Uterus (tissue), 4 donors: ENCODE results near the gene TBX21. TPM values are rescaled to one million over a fixed set of nuclear protein-coding genes. Genes with fewer than 3 reads are reported as not detected.

Experiments
- DNase-seq, 2 donors: peaks; one replicate each; pipeline ENCODE4 v3.0.0-alpha.2; 2019 to 2020
- H3K27ac ChIP-seq, 2 donors: fragments of 200-600 bp; sonication (generic); 1 replicate in 1 of 2; 2 replicates in 1 of 2; pipeline ENCODE4 v1.5.1; 2016 to 2018
- H3K27me3 ChIP-seq, 2 donors: fragments of 200-600 bp; sonication (generic); one replicate each; pipeline ENCODE4 v1.5.1; 2018 to 2019; ENCODE audit warnings: control low read depth in 1 of 2
- H3K36me3 ChIP-seq, 2 donors: fragments of 200-600 bp; sonication (generic); one replicate each; pipeline ENCODE4 v1.5.1; 2019; ENCODE audit warnings: control low read depth in 1 of 2
- H3K4me1 ChIP-seq, 2 donors: fragments of 200-600 bp; sonication (generic); one replicate each; pipeline ENCODE4 v1.5.1; 2018 to 2019; ENCODE audit warnings: control low read depth in 1 of 2
- H3K4me3 ChIP-seq, 2 donors: fragments of 200-600 bp; sonication (generic); 1 replicate in 1 of 2; 2 replicates in 1 of 2; pipeline ENCODE4 v1.5.1; 2018 to 2019; ENCODE audit warnings: mild to moderate bottlenecking in 1 of 2
- H3K9me3 ChIP-seq, 2 donors: fragments of 200-600 bp; sonication (generic); one replicate each; pipeline ENCODE4 v1.5.1; 2019; ENCODE audit warnings: control low read depth in 1 of 2
- POLR2A ChIP-seq, 2 donors: fragments of 450-650 bp; IDR thresholded peaks; one replicate each; pipeline ENCODE4 v1.6.1; 2016; ENCODE audit warnings: antibody characterized with exemption in 2 of 2, mild to moderate bottlenecking in 1 of 2, moderate library complexity in 1 of 2
- intact Hi-C: fragments of 100-400 bp; cut with DNase I; formaldehyde crosslinking; loops from one replicate; pipeline ENCODE4 v1.15.1; 2023; ENCODE audit warnings: low total_unique reads
- total RNA-seq, 4 donors: library from RNA; depleted of rRNA in 3 of 4; stranded (reverse); fragments of >200 nt in 3 of 4; gene quantifications; one replicate each; pipeline versions ENCODE4 v1.1.0 to v1.2.4, GENCODE V29; 2014 to 2023
- TF ChIP-seq, protein P1 (sequence below), 4 experiments: fragments of 200-600 bp in 2 of 4; fragments of 450-650 bp in 2 of 4; sonication (generic) in 2 of 4; IDR thresholded peaks; one replicate each; pipeline ENCODE4 v1.5.1; 2016 to 2019; ENCODE audit warnings: antibody characterized with exemption in 4 of 4, mild to moderate bottlenecking in 2 of 4, moderate library complexity in 1 of 4
- donor health status: DM: yes; HTN: yes; CAD: no.

TBX21 gene
- total RNA-seq, 4 donors from 2014 or later, result 0.49 to 0.51 TPM; not detected in 2

DNA sequence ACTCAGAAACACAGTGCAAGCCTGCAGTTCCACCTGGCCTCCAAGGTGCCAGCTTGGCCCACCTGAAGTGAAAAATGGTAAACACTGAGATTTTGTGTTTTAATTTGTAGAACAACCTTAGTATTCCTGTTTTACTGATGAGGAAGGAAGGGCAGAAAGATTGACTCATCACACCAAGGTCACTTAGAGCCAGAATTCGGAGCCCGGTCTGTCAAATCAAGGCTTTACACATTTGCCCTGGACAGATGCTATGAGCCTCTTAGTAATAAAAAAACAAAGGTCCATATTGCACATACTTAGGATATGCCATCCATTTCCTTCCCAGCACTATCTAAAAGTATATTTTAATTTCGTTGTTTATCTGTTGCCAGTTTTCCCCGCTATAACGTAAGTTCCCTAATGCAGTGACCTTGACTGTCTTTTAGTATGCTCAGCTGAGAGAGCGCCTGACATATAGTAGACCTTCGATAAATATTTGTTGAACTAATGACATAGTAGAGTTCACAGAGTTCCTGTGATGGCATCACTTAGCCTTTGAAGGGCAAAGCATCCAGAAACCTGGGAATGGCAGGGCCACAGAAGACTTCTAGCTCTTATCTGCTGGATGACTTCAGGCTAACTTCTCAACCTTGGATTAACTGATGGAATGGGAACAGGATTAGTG lies 46.2 kb upstream of the TBX21 start:
- H3K9me3 ChIP-seq, result no peaks in the 10 kb centered on the region
- no peak overlapping the region for H3K4me3 ChIP-seq
- H3K36me3 ChIP-seq, result no peaks in the 10 kb centered on the region
- intact Hi-C loops, result no loop called here
- TF ChIP-seq, protein P1, sequence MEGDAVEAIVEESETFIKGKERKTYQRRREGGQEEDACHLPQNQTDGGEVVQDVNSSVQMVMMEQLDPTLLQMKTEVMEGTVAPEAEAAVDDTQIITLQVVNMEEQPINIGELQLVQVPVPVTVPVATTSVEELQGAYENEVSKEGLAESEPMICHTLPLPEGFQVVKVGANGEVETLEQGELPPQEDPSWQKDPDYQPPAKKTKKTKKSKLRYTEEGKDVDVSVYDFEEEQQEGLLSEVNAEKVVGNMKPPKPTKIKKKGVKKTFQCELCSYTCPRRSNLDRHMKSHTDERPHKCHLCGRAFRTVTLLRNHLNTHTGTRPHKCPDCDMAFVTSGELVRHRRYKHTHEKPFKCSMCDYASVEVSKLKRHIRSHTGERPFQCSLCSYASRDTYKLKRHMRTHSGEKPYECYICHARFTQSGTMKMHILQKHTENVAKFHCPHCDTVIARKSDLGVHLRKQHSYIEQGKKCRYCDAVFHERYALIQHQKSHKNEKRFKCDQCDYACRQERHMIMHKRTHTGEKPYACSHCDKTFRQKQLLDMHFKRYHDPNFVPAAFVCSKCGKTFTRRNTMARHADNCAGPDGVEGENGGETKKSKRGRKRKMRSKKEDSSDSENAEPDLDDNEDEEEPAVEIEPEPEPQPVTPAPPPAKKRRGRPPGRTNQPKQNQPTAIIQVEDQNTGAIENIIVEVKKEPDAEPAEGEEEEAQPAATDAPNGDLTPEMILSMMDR (IDR thresholded peaks at IDR 0.05), result no peak
- no peak for TF ChIP-seq POLR2A (IDR thresholded peaks at IDR 0.05)
- no peak for DNase-seq
- H3K27me3 ChIP-seq, result no peaks in the 10 kb centered on the region
- no peaks in the 10 kb centered on the region for H3K4me1 ChIP-seq
- H3K27ac ChIP-seq, result no peak overlapping the region

DNA sequence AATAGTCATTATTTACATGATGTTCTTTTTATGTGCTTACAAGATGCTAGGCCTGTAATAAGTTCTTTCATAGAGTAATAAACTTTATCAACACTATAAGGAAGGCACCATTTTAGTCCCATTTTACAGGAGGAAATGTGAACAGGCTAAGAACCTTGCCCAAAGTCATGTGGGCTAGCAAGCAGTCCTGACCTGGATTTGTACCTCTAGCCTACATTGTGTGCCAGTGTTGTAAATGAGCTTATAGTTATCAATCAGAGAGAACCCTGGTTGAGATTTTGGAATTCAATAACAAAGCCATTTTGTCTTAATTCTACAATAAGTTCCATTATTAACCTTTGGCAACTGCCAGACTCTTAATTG lies 45.7 kb upstream of the TBX21 start:
- Histone ChIP-seq H3K4me3 (no peak overlapping the region), H3K4me1 (peaks cover 0 to under 1% of the 10 kb centered on the region in 2 donors), H3K27me3 (no peaks in the 10 kb centered on the region), H3K9me3 (no peaks in the 10 kb centered on the region), H3K36me3 (no peaks in the 10 kb centered on the region), H3K27ac (no peak overlapping the region)
- intact Hi-C loops, result no loop called here
- TF ChIP-seq POLR2A (IDR thresholded peaks at IDR 0.05), result no peak
- TF ChIP-seq, protein P1 (IDR thresholded peaks at IDR 0.05), result no peak
- no peak for DNase-seq

DNA sequence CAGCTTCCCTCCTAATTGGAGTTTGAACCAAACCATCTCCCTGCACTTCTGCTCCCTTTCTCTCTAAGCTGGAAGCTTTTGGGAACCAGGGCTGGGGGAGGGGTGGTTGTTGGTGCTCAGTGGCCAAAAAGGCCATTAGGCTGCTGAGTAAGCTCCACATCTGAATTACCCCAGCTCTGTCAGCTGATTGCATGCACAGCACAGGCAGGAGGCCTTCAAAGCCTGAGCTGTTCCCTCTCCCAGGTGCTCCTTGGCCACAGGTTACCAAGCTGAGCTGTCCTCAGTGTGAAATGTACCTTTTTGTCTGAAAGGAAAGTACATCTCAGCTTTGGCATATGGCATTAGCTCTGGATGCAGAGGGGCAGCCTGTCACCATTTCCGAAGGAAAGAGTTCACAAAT lies 45.3 kb upstream of the TBX21 start:
- DNase-seq, result no peak
- Histone ChIP-seq H3K4me1 (peaks cover 0 to 3% of the 10 kb centered on the region in 2 donors), H3K9me3 (no peaks in the 10 kb centered on the region), H3K36me3 (no peaks in the 10 kb centered on the region), H3K27ac (no peak overlapping the region), H3K4me3 (no peak overlapping the region), H3K27me3 (no peaks in the 10 kb centered on the region)
- no peak for TF ChIP-seq POLR2A (IDR thresholded peaks at IDR 0.05)
- TF ChIP-seq, protein P1 (IDR thresholded peaks at IDR 0.05), result no peak
- intact Hi-C loops, result no loop called here

DNA sequence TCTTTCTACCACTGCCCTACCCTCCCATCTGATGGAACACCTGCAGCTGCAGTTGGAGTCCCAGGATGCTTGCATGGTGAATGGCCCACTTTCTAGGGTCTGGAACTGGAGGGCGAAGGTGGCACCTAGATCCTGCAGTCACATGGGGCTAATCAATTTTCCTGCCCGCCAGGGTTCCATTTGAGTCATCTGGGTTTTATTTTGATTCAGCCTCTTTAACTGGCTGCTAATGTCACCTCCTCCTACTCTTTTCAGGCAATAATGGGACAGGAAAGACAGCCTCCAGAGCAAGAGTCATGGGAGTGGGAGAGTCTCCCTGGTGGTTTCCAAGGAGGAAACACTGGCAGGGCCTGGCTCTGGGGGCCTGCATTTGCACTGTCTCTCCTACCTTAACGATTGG lies 42.9 kb upstream of the TBX21 start:
- no peaks in the 10 kb centered on the region for H3K36me3 ChIP-seq
- no peak for DNase-seq
- peaks cover 0 to 3% of the 10 kb centered on the region in 2 donors for H3K4me1 ChIP-seq
- H3K27ac ChIP-seq, result no peak overlapping the region
- intact Hi-C loops, result no loop called here
- no peak overlapping the region for H3K4me3 ChIP-seq
- H3K27me3 ChIP-seq, result no peaks in the 10 kb centered on the region
- H3K9me3 ChIP-seq, result no peaks in the 10 kb centered on the region
- no peak for TF ChIP-seq POLR2A (IDR thresholded peaks at IDR 0.05)
- TF ChIP-seq, protein P1 (IDR thresholded peaks at IDR 0.05), result no peak

DNA sequence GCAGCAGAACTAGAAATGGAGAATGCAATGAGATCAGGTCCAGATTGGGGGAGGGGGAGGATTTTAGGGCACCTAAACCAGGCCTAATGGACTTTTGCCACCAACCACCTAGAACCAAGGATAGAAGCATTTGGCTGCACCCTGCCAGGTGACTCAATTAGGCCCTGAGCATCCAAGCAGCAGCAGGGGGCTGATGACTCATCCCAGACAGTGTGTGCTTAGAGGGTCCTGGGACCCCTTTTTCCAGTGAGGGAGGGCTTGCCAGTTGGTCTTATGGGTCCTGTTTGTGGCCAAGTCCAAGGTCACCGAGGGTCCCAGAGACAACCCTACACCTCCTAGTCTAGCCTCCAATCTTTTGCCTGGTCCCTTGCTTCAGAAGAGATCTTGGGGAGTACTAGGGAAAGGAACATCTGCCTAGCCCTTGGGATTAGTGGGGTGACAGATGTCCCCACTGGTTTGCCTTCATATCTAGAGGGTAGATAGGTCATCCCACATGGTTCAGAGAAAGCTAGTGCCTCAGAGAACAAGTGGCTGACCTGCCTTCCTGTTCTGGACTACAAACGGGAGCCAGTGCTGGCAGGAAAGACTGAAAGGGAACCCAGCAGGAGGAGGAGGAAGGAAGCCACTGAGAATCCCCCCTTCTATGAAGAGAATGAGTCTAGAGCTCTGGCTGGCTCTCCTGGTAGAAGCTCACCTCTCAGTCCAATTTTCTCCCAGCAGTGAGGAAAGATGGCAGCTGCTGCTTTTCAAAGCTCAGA lies 40.7 kb upstream of the TBX21 start:
- Histone ChIP-seq H3K9me3 (no peaks in the 10 kb centered on the region), H3K4me3 (no peak overlapping the region), H3K36me3 (no peaks in the 10 kb centered on the region), H3K27me3 (no peaks in the 10 kb centered on the region), H3K4me1 (peaks cover 0 to 3% of the 10 kb centered on the region in 2 donors), H3K27ac (no peak overlapping the region)
- TF ChIP-seq, protein P1 (IDR thresholded peaks at IDR 0.05), result no peak
- no peak for TF ChIP-seq POLR2A (IDR thresholded peaks at IDR 0.05)
- no peak for DNase-seq
- intact Hi-C loops, result no loop called here
